CD4-positive, alpha-beta T cell (primary cell): Measurements from ENCODE around the gene ORAI2. TPM values are rescaled to one million over a fixed set of nuclear protein-coding genes. Genes with fewer than 3 reads are reported as not detected.
A peak's percentile ranks its signal among the peaks of the same experiment; 100 is the strongest.

ENCODE experiments used
- ATAC-seq: fragments of 200-7000 bp; cut with Tn5 transposase; one replicate; pipeline ENCODE4 v1.10.0; 2022; ENCODE audit warnings: mild to moderate bottlenecking; ENCODE audit not compliant: poor library complexity
- CTCF ChIA-PET: fragments of 350-600 bp; sonication (Branson Sonifier 250); formaldehyde crosslinking; loops from one replicate; lab custom pipeline; 2021; ENCODE audit warnings: antibody characterized with exemption, inconsistent platforms; lab: Charles Lee
- POLR2A ChIA-PET: fragments of 350-600 bp; sonication (Branson Sonifier 250); formaldehyde crosslinking; loops from one replicate; lab custom pipeline; 2021; ENCODE audit warnings: antibody characterized with exemption, inconsistent platforms; lab: Charles Lee
- DNase-seq, 14 experiments: peaks; one replicate each; pipeline ENCODE4 v3.0.0-alpha.2; 2013 to 2020; ENCODE audit warnings: mixed read lengths in 2 of 14
- H3K27ac ChIP-seq, 2 donors: one replicate each; pipeline versions ENCODE4 v1.5.1 to v1.7.0; 2013; ENCODE audit warnings: low read length in 2 of 2, low read depth in 1 of 2, mild to moderate bottlenecking in 1 of 2
- H3K27me3 ChIP-seq, 2 experiments: 1 replicate in 1 of 2; 2 replicates in 1 of 2; pipeline versions ENCODE4 v1.6.1 to v1.7.0; 2013; ENCODE audit warnings: low read length in 2 of 2, control low read depth in 1 of 2, mild to moderate bottlenecking in 1 of 2, moderate library complexity in 1 of 2; ENCODE audit not compliant: insufficient read depth in 2 of 2, control insufficient read depth in 1 of 2
- H3K36me3 ChIP-seq: one replicate; pipeline ENCODE4 v1.6.1; 2013; ENCODE audit warnings: low read length, control low read depth; ENCODE audit not compliant: insufficient read depth
- H3K4me1 ChIP-seq: one replicate; pipeline ENCODE4 v1.6.1; 2013; ENCODE audit warnings: low read length, control low read depth; ENCODE audit not compliant: insufficient read depth
- H3K4me3 ChIP-seq: one replicate; pipeline ENCODE4 v1.5.1; 2013; ENCODE audit warnings: mild to moderate bottlenecking, low read length, moderate library complexity
- H3K9me3 ChIP-seq, 2 experiments: 1 replicate in 1 of 2; 2 replicates in 1 of 2; pipeline versions ENCODE4 v1.6.1 to v1.7.0; 2013; ENCODE audit warnings: low read length in 2 of 2, mild to moderate bottlenecking in 2 of 2, control low read depth in 1 of 2, moderate library complexity in 1 of 2; ENCODE audit not compliant: control insufficient read depth in 1 of 2, insufficient read depth in 1 of 2
- H3K27ac Mint-ChIP-seq: one replicate; pipeline ENCODE4 v1.8.0; 2020; ENCODE audit warnings: mixed read lengths
- H3K27me3 Mint-ChIP-seq: one replicate; pipeline ENCODE4 v1.8.0; 2021; ENCODE audit warnings: mixed read lengths
- H3K36me3 Mint-ChIP-seq: one replicate; pipeline ENCODE4 v1.8.0; 2021; ENCODE audit warnings: low read depth, mixed read lengths
- H3K4me1 Mint-ChIP-seq: one replicate; pipeline ENCODE4 v1.8.0; 2021; ENCODE audit warnings: low read depth, mixed read lengths
- H3K4me3 Mint-ChIP-seq: one replicate; pipeline ENCODE4 v1.8.0; 2020; ENCODE audit warnings: mild to moderate bottlenecking, mixed read lengths
- H3K9me3 Mint-ChIP-seq: one replicate; pipeline ENCODE4 v1.8.0; 2020; ENCODE audit warnings: mixed read lengths
- intact Hi-C, 2 experiments: fragments of 100-400 bp; cut with DNase I in 1 of 2; cut with micrococcal nuclease in 1 of 2; formaldehyde crosslinking; loops; one replicate each; pipeline versions ENCODE4 v1.15.1 to v1.9.0; 2023 to 2025; cut with DNase I, micrococcal nuclease
- total RNA-seq, 174 experiments: library from RNA in 2 of 174; stranded (reverse) in 2 of 174; gene quantifications; one replicate each; pipeline ENCODE4 v1.2.3 and lab custom pipeline; 2021 to 2026
- TF ChIP-seq, protein P1 (sequence below): fragments of 200-600 bp; IDR thresholded peaks from one replicate; pipeline ENCODE4 v1.8.0; 2022; ENCODE audit warnings: antibody characterized with exemption, mild to moderate bottlenecking

Gene ORAI2
- total RNA-seq, 2 experiments from 2014 or later = 12.3 to 16.5 TPM

DNA sequence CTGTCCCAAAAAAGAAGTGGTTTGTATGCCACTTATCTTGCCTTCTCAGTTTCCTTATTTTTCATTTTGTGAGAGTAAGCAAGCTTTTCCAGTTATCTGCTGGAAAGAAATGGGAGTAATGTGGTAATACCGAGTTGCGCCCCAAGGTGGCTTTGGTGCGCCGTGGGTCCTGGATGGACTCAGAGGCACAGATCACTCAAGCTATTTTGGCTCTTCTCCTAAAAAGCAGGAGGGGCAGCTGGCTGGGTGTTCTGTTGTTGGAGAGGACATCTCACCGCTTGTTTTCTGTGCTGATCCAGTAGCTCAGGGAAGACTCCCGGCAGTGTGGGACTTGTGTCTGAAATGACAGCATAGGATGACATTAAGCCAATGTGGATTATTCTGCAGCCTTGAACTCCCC, 20.8 kb upstream of the ORAI2 start:
- ChIA-PET POLR2A (interaction anchor here (1.1 to 1.4 kb wide), 8 partner anchors 14 to 55 kb away, joined by 3 to 9 read pairs (median 6); partner anchors contain the start of genes ORAI2 and PRKRIP1), CTCF (interaction anchor here (0.8 to 3.2 kb wide), 13 partner anchors 14 to 61 kb away, joined by 3 to 43 read pairs (median 6); partner anchors contain the start of genes ALKBH4, LRWD1, ORAI2 and PRKRIP1)
- Histone ChIP-seq H3K9me3 (peaks cover 0 to 3% of the 10 kb centered on the region in 2 experiments), H3K27me3 (no peaks in the 10 kb centered on the region), H3K4me3 (no peak overlapping the region), H3K36me3 (peaks cover 30% of the 10 kb centered on the region), H3K27ac (no peak overlapping the region), H3K4me1 (peaks cover 39% of the 10 kb centered on the region)
- ATAC-seq = peak; percentile 48
- Mint-ChIP-seq H3K27me3 (no peaks in the 10 kb centered on the region), H3K9me3 (no peaks in the 10 kb centered on the region), H3K36me3 (peaks cover 81% of the 10 kb centered on the region), H3K27ac (peak overlapping the region; percentile 39), H3K4me3 (no peak overlapping the region), H3K4me1 (peaks cover 36% of the 10 kb centered on the region)
- peak; percentile 29 to 75 (median 48) for DNase-seq
- intact Hi-C loops = loop anchor here (1.0 to 2.0 kb wide), 2 partner anchors 38 kb away; no protein-coding TSS in a partner anchor
- TF ChIP-seq, protein P1, sequence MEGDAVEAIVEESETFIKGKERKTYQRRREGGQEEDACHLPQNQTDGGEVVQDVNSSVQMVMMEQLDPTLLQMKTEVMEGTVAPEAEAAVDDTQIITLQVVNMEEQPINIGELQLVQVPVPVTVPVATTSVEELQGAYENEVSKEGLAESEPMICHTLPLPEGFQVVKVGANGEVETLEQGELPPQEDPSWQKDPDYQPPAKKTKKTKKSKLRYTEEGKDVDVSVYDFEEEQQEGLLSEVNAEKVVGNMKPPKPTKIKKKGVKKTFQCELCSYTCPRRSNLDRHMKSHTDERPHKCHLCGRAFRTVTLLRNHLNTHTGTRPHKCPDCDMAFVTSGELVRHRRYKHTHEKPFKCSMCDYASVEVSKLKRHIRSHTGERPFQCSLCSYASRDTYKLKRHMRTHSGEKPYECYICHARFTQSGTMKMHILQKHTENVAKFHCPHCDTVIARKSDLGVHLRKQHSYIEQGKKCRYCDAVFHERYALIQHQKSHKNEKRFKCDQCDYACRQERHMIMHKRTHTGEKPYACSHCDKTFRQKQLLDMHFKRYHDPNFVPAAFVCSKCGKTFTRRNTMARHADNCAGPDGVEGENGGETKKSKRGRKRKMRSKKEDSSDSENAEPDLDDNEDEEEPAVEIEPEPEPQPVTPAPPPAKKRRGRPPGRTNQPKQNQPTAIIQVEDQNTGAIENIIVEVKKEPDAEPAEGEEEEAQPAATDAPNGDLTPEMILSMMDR = peak; percentile 67

DNA sequence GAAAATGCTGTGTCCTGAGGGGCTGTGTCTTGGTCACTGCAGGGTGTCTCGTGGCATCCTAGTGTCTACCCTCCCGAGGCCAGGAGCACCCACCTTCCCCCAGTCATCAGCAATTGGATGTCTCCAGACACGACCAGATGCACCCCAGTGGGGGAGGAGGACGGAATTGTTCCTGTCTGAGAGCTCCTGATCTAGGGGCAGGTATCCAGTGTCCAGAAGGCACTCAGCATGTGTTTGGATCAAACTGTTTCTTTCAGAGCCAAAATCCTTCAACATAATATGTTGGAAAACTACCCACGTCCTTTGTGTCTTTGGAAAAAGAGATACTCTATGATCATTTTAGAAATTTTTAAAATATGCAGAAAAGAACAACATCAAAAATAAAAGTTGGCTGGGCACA, 20.3 kb upstream of the ORAI2 start:
- intact Hi-C loops = loop anchor here in 1 of 2 experiments (2.0 kb wide), 1 partner anchor 38 kb away; no protein-coding TSS in a partner anchor
- ChIA-PET CTCF (interaction anchor here (0.9 to 3.2 kb wide), 12 partner anchors 13 to 60 kb away, joined by 3 to 43 read pairs (median 8); partner anchors contain the start of genes ALKBH4, LRWD1, ORAI2 and PRKRIP1), POLR2A (interaction anchor here (1.1 to 1.4 kb wide), 8 partner anchors 13 to 54 kb away, joined by 3 to 9 read pairs (median 6); partner anchors contain the start of genes ORAI2 and PRKRIP1)
- no peaks in the 10 kb centered on the region for H3K27me3 Mint-ChIP-seq
- Histone ChIP-seq H3K36me3 (peaks cover 24% of the 10 kb centered on the region), H3K9me3 (peaks cover 0 to 3% of the 10 kb centered on the region in 2 experiments), H3K27ac (no peak overlapping the region), H3K4me1 (peaks cover 45% of the 10 kb centered on the region), H3K4me3 (no peak overlapping the region), H3K27me3 (no peaks in the 10 kb centered on the region)
- peaks cover 75% of the 10 kb centered on the region for H3K36me3 Mint-ChIP-seq
- TF ChIP-seq, protein P1 = no peak
- peaks cover 41% of the 10 kb centered on the region for H3K4me1 Mint-ChIP-seq
- DNase-seq (no peak), ATAC-seq (no peak)
- no peak overlapping the region for H3K4me3 Mint-ChIP-seq
- H3K27ac Mint-ChIP-seq = peak overlapping the region; percentile 39
- H3K9me3 Mint-ChIP-seq = no peaks in the 10 kb centered on the region

DNA sequence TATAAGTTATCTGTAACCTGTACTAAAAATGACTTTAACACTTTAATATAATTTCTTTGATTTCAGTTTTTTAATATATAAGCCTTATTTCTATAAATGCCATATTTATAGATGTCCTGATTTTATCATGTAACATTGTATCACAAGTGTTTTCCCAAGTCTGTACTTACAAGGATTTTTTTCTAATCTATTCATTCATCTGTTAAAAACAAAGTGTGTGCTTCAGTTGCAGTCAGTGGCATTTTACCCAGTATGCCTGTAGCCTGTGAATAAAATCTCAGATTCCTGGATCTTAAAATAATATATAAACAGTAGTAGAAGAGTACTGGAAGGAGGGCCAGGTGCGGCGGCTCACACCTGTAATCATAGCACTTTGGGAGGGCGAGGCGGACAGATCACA, 19.8 kb upstream of the ORAI2 start:
- Histone ChIP-seq H3K4me1 (peaks cover 50% of the 10 kb centered on the region), H3K27me3 (no peaks in the 10 kb centered on the region), H3K4me3 (no peak overlapping the region), H3K36me3 (peaks cover 22% of the 10 kb centered on the region), H3K9me3 (peaks cover 0 to 3% of the 10 kb centered on the region in 2 experiments), H3K27ac (no peak overlapping the region)
- Mint-ChIP-seq H3K9me3 (no peaks in the 10 kb centered on the region), H3K27ac (peak overlapping the region; percentile 39), H3K36me3 (peaks cover 74% of the 10 kb centered on the region), H3K4me3 (no peak overlapping the region), H3K4me1 (peaks cover 46% of the 10 kb centered on the region), H3K27me3 (no peaks in the 10 kb centered on the region)
- ATAC-seq (no peak), DNase-seq (no peak)
- intact Hi-C loops = loop anchor here in 1 of 2 experiments (2.0 kb wide), 1 partner anchor 37 kb away; no protein-coding TSS in a partner anchor
- TF ChIP-seq, protein P1 = no peak
- POLR2A ChIA-PET = interaction anchor here (4.2 to 4.4 kb wide), 2 partner anchors 12 to 18 kb away, joined by 61 to 111 read pairs; partner anchors contain the start of gene ORAI2
- CTCF ChIA-PET = interaction anchor here (1.5 to 3.2 kb wide), 3 partner anchors 9 to 37 kb away, joined by 6 to 43 read pairs (median 11); no protein-coding TSS in a partner anchor
